ENCODE results near the gene LRMDA. TPM values are rescaled to one million over a fixed set of nuclear protein-coding genes. Genes with fewer than 3 reads are reported as not detected.

Gene LRMDA
- total and polyA plus RNA-seq, 2 of the 13 experiments (the other 11 are each of a cell fraction or from before 2014, with no cell fraction given): 13.4 to 22.0 TPM

DNA sequence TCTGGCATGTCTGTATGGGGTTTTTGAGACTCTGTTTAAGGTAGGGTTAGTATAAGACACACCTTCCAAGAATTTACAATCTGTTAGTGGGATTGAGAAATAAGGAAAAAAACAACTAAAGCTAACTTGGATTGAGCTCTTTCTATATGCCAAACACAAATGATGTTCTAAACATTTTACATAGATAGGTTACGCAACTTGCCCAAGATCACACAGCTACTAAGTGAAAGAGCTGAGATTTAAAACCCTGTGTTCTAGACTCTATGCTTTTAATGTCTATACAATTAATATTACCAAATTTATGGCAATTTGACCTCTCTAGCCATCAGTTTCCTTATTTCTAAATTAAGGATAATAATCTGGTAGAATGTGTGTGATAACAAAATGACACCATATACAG lies 1056.2 kb downstream of the LRMDA start:
- ChIA-PET POLR2A (no interaction called here), CTCF (ENCODE audit: low intra/inter-chr PET ratio, low total read pairs) (no interaction called here)
- H3K4me2 ChIP-seq (ENCODE audit: low read depth, low read length): no peak overlapping the region
- intact Hi-C loops (cut with micrococcal nuclease; ENCODE audit: unreplicated experiment): no loop called here
- no peak overlapping the region for H3K4me3 ChIP-seq (replicated peaks in 1 of 3; ENCODE audit: insufficient read depth in 1 of 3, low read depth in 2 of 3, low read length in 3 of 3)
- no peaks in the 10 kb centered on the region for H3K27me3 ChIP-seq (ENCODE audit: control insufficient read depth in 1 of 2, insufficient read depth in 2 of 2, low read length in 2 of 2)
- 95% methylated on average over 1 of the region's 1 CpG for WGBS (ENCODE audit: low lambda C conversion rate)
- TF ChIP-seq CEBPB (IDR thresholded peaks at IDR 0.05; ENCODE audit: borderline replicate concordance, low read depth, low read length): peak; percentile 55; the same call in 1 of the 2 replicates
- TF ChIP-seq SALL2 (CRISPR knock-in tag; IDR thresholded peaks at IDR 0.05): no peak
- H4K20me1 ChIP-seq (ENCODE audit: insufficient read depth, low read length): no peaks in the 10 kb centered on the region
- FAIRE-seq: no peak
- no peak for DNase-seq (ENCODE audit: low spot score)
- in situ Hi-C loops (cut with HindIII; ENCODE audit: extremely low pct_ligation_motif_present, low pct_unique_long_range_greater_than_20kb): no loop called here
- no peak for ATAC-seq
- H3K36me3 ChIP-seq (replicated peaks in 1 of 2; ENCODE audit: control insufficient read depth in 1 of 2, insufficient read depth in 2 of 2, low read length in 2 of 2): no peaks in the 10 kb centered on the region
- peaks cover 6% of the 10 kb centered on the region; the same call in 1 of the 2 replicates for H3K9me3 ChIP-seq (ENCODE audit: low read length)
- no peaks in the 10 kb centered on the region for H3K79me2 ChIP-seq (ENCODE audit: insufficient read depth, low read length)
- H3K27ac ChIP-seq (ENCODE audit: extremely low read length, insufficient read depth, low read length): no peak overlapping the region
- BruUV-seq (replicated peaks): no TSS peak
- no peak overlapping the region for H3K9ac ChIP-seq (ENCODE audit: insufficient read depth, low read depth, low read length)
- no peaks in the 10 kb centered on the region for H3K4me1 ChIP-seq (ENCODE audit: insufficient read depth, low read length)
- no peak overlapping the region for H2AFZ ChIP-seq (ENCODE audit: low read length)

GRCh38 chr10:76488602-76489001 lies 1057.2 kb downstream of the LRMDA start:
- in situ Hi-C loops (cut with HindIII; ENCODE audit: extremely low pct_ligation_motif_present, low pct_unique_long_range_greater_than_20kb) (no loop called here), intact Hi-C loops (cut with micrococcal nuclease; ENCODE audit: unreplicated experiment) (no loop called here)
- peaks cover 6% of the 10 kb centered on the region; the same call in 1 of the 2 replicates for H3K9me3 ChIP-seq (ENCODE audit: low read length)
- no peaks in the 10 kb centered on the region for H3K4me1 ChIP-seq (ENCODE audit: insufficient read depth, low read length)
- H4K20me1 ChIP-seq (ENCODE audit: insufficient read depth, low read length): no peaks in the 10 kb centered on the region
- no peak overlapping the region for H3K4me3 ChIP-seq (replicated peaks in 1 of 3; ENCODE audit: insufficient read depth in 1 of 3, low read depth in 2 of 3, low read length in 3 of 3)
- no peaks in the 10 kb centered on the region for H3K79me2 ChIP-seq (ENCODE audit: insufficient read depth, low read length)
- no peak for DNase-seq (ENCODE audit: low spot score)
- BruUV-seq (replicated peaks): no TSS peak
- H3K4me2 ChIP-seq (ENCODE audit: low read depth, low read length): no peak overlapping the region
- no peaks in the 10 kb centered on the region for H3K27me3 ChIP-seq (ENCODE audit: control insufficient read depth in 1 of 2, insufficient read depth in 2 of 2, low read length in 2 of 2)
- WGBS (ENCODE audit: low lambda C conversion rate): 26% methylated on average over 1 of the region's 1 CpG
- H3K27ac ChIP-seq (ENCODE audit: extremely low read length, insufficient read depth, low read length): no peak overlapping the region
- ChIA-PET POLR2A (no interaction called here), CTCF (ENCODE audit: low intra/inter-chr PET ratio, low total read pairs) (no interaction called here)
- H2AFZ ChIP-seq (ENCODE audit: low read length): no peak overlapping the region
- no peaks in the 10 kb centered on the region for H3K36me3 ChIP-seq (replicated peaks in 1 of 2; ENCODE audit: control insufficient read depth in 1 of 2, insufficient read depth in 2 of 2, low read length in 2 of 2)
- FAIRE-seq: no peak
- ATAC-seq: no peak
- no peak overlapping the region for H3K9ac ChIP-seq (ENCODE audit: insufficient read depth, low read depth, low read length)
- TF ChIP-seq MIER2 (CRISPR knock-in tag; IDR thresholded peaks at IDR 0.05): no peak
- TF ChIP-seq THAP9 (CRISPR knock-in tag; IDR thresholded peaks at IDR 0.05; ENCODE audit: borderline replicate concordance): no peak
- TF ChIP-seq MED8 (CRISPR knock-in tag; IDR thresholded peaks at IDR 0.05; ENCODE audit: insufficient replicate concordance): no peak
- no peak for TF ChIP-seq CC2D1A (CRISPR knock-in tag; IDR thresholded peaks at IDR 0.05)
- TF ChIP-seq ARID4A (CRISPR knock-in tag; IDR thresholded peaks at IDR 0.05; ENCODE audit: borderline replicate concordance): no peak
- no peak for TF ChIP-seq ZNF607 (CRISPR knock-in tag; IDR thresholded peaks at IDR 0.05; ENCODE audit: borderline replicate concordance)
- TF ChIP-seq KLF11 (CRISPR knock-in tag; IDR thresholded peaks at IDR 0.05): no peak
- no peak for TF ChIP-seq POLR2G (IDR thresholded peaks at IDR 0.05; ENCODE audit: low read depth, low read length)
- TF ChIP-seq REPIN1 (CRISPR knock-in tag; IDR thresholded peaks at IDR 0.05; ENCODE audit: borderline replicate concordance, low read depth): no peak

Data from HepG2 (cell line).